Dendritic cell treated with granulocyte-macrophage colony-stimulating factor and Interleukin-4, amounts not matched to agents 40 ng/mL and 50 ng/mL, for 4 days (primary cell): ENCODE measurements around the gene NCAM1.
"Not testable (repeated sequence)": the region's sequence is repeated elsewhere in the genome, so short reads cannot be mapped to it uniquely, and the experiment has no call there.

Experiments used
- H3K27ac Mint-ChIP-seq: one replicate; pipeline ENCODE4 v1.8.0; 2022; ENCODE audit warnings: mild to moderate bottlenecking, mixed read lengths
- H3K27me3 Mint-ChIP-seq: one replicate; pipeline ENCODE4 v1.8.0; 2022; ENCODE audit warnings: mild to moderate bottlenecking, mixed read lengths
- H3K36me3 Mint-ChIP-seq: one replicate; pipeline ENCODE4 v1.8.0; 2022; ENCODE audit warnings: low read depth, mixed read lengths
- H3K4me1 Mint-ChIP-seq: one replicate; pipeline ENCODE4 v1.8.0; 2022; ENCODE audit warnings: low read depth, mixed read lengths
- H3K4me3 Mint-ChIP-seq: one replicate; pipeline ENCODE4 v1.8.0; 2022; ENCODE audit warnings: mild to moderate bottlenecking, moderate library complexity, mixed read lengths
- H3K9me3 Mint-ChIP-seq: one replicate; pipeline ENCODE4 v1.8.0; 2022; ENCODE audit warnings: mixed read lengths
- intact Hi-C: fragments of 100-400 bp; cut with micrococcal nuclease; formaldehyde crosslinking; loops from one replicate; pipeline ENCODE4 v1.15.0; 2022

The NCAM1 gene

GRCh38 chr11:113021111-113021510 lies 59.9 kb downstream of the NCAM1 start:
- H3K4me3 Mint-ChIP-seq = no peak overlapping the region
- H3K27ac Mint-ChIP-seq = no peak overlapping the region
- peaks cover 5% of the 10 kb centered on the region for H3K27me3 Mint-ChIP-seq
- peaks cover 15% of the 10 kb centered on the region for H3K4me1 Mint-ChIP-seq
- peaks cover 13% of the 10 kb centered on the region for H3K9me3 Mint-ChIP-seq
- H3K36me3 Mint-ChIP-seq = no peaks in the 10 kb centered on the region
- intact Hi-C loops = no loop called here

GRCh38 chr11:113022262-113022661 lies 61.0 kb downstream of the NCAM1 start:
- Mint-ChIP-seq H3K27me3 (peaks cover 7% of the 10 kb centered on the region), H3K9me3 (peaks cover 13% of the 10 kb centered on the region), H3K4me3 (no peak overlapping the region), H3K27ac (no peak overlapping the region), H3K36me3 (no peaks in the 10 kb centered on the region), H3K4me1 (peaks cover 15% of the 10 kb centered on the region)
- intact Hi-C loops = no loop called here

GRCh38 chr11:113023228-113023627 lies 62.0 kb downstream of the NCAM1 start:
- Mint-ChIP-seq H3K9me3 (peaks cover 13% of the 10 kb centered on the region), H3K36me3 (no peaks in the 10 kb centered on the region), H3K4me1 (peaks cover 15% of the 10 kb centered on the region), H3K27ac (no peak overlapping the region), H3K4me3 (no peak overlapping the region), H3K27me3 (peaks cover 13% of the 10 kb centered on the region)
- intact Hi-C loops = no loop called here

GRCh38 chr11:113023986-113024385 lies 62.8 kb downstream of the NCAM1 start:
- H3K4me3 Mint-ChIP-seq = no peak overlapping the region
- no peak overlapping the region for H3K27ac Mint-ChIP-seq
- peaks cover 13% of the 10 kb centered on the region for H3K27me3 Mint-ChIP-seq
- intact Hi-C loops = no loop called here
- peaks cover 14% of the 10 kb centered on the region for H3K4me1 Mint-ChIP-seq
- peaks cover 8% of the 10 kb centered on the region for H3K9me3 Mint-ChIP-seq
- no peaks in the 10 kb centered on the region for H3K36me3 Mint-ChIP-seq

GRCh38 chr11:113026778-113027177 lies 65.6 kb downstream of the NCAM1 start:
- intact Hi-C loops = no loop called here
- H3K27ac Mint-ChIP-seq = no peak overlapping the region
- H3K36me3 Mint-ChIP-seq = no peaks in the 10 kb centered on the region
- H3K4me3 Mint-ChIP-seq = no peak overlapping the region
- peaks cover 15% of the 10 kb centered on the region for H3K27me3 Mint-ChIP-seq
- H3K4me1 Mint-ChIP-seq = no peaks in the 10 kb centered on the region
- H3K9me3 Mint-ChIP-seq = no peaks in the 10 kb centered on the region

GRCh38 chr11:113034576-113034975 lies 73.4 kb downstream of the NCAM1 start:
- Mint-ChIP-seq H3K4me1 (no peaks in the 10 kb centered on the region), H3K9me3 (no peaks in the 10 kb centered on the region), H3K27me3 (peaks cover 7% of the 10 kb centered on the region), H3K36me3 (no peaks in the 10 kb centered on the region), H3K4me3 (no peak overlapping the region), H3K27ac (no peak overlapping the region)
- intact Hi-C loops = no loop called here

GRCh38 chr11:113035708-113036107 lies 74.5 kb downstream of the NCAM1 start:
- Mint-ChIP-seq H3K27ac (no peak overlapping the region), H3K4me1 (no peaks in the 10 kb centered on the region), H3K27me3 (peaks cover 7% of the 10 kb centered on the region), H3K4me3 (no peak overlapping the region), H3K36me3 (no peaks in the 10 kb centered on the region), H3K9me3 (no peaks in the 10 kb centered on the region)
- intact Hi-C loops = no loop called here

- Mint-ChIP-seq H3K4me3 (no peak overlapping the region), H3K9me3 (peaks cover 7% of the 10 kb centered on the region), H3K4me1 (no peaks in the 10 kb centered on the region), H3K27ac (no peak overlapping the region), H3K36me3 (no peaks in the 10 kb centered on the region), H3K27me3 (peaks cover 6% of the 10 kb centered on the region)
- intact Hi-C loops = no loop called here
Observed at GRCh38 chr11:113043698-113044097, 82.5 kb downstream of the NCAM1 start.

GRCh38 chr11:113045146-113045545 lies 83.9 kb downstream of the NCAM1 start:
- Mint-ChIP-seq H3K27ac (no peak overlapping the region), H3K4me3 (no peak overlapping the region), H3K36me3 (no peaks in the 10 kb centered on the region), H3K4me1 (no peaks in the 10 kb centered on the region), H3K27me3 (peaks cover 6% of the 10 kb centered on the region), H3K9me3 (peaks cover 7% of the 10 kb centered on the region)
- intact Hi-C loops = no loop called here

- Mint-ChIP-seq H3K27ac (no peak overlapping the region), H3K9me3 (peaks cover 7% of the 10 kb centered on the region), H3K36me3 (no peaks in the 10 kb centered on the region), H3K27me3 (peaks cover 5% of the 10 kb centered on the region), H3K4me3 (no peak overlapping the region), H3K4me1 (no peaks in the 10 kb centered on the region)
- intact Hi-C loops = no loop called here
Observed at GRCh38 chr11:113046866-113047265, 85.6 kb downstream of the NCAM1 start.

GRCh38 chr11:113048820-113049768 lies 87.9 kb downstream of the NCAM1 start:
- Mint-ChIP-seq H3K9me3 (peaks cover 7% of the 10 kb centered on the region), H3K27me3 (no peaks in the 10 kb centered on the region), H3K27ac (no peak overlapping the region), H3K36me3 (no peaks in the 10 kb centered on the region), H3K4me1 (no peaks in the 10 kb centered on the region), H3K4me3 (no peak overlapping the region)
- intact Hi-C loops = no loop called here

GRCh38 chr11:113053042-113053441 lies 91.8 kb downstream of the NCAM1 start:
- H3K4me3 Mint-ChIP-seq, H3K36me3 Mint-ChIP-seq, H3K27me3 Mint-ChIP-seq, H3K27ac Mint-ChIP-seq, intact Hi-C loops, H3K9me3 Mint-ChIP-seq: not testable (repeated sequence)
- H3K4me1 Mint-ChIP-seq = peaks cover 10% of the 10 kb centered on the region

GRCh38 chr11:113057038-113057437 lies 95.8 kb downstream of the NCAM1 start:
- no peak overlapping the region for H3K27ac Mint-ChIP-seq

GRCh38 chr11:113059548-113059947 lies 98.3 kb downstream of the NCAM1 start:
- no peaks in the 10 kb centered on the region for H3K9me3 Mint-ChIP-seq
- peaks cover 10% of the 10 kb centered on the region for H3K4me1 Mint-ChIP-seq
- H3K36me3 Mint-ChIP-seq = no peaks in the 10 kb centered on the region
- intact Hi-C loops = no loop called here
- H3K27ac Mint-ChIP-seq = no peak overlapping the region
- H3K4me3 Mint-ChIP-seq = no peak overlapping the region
- H3K27me3 Mint-ChIP-seq = peaks cover 3% of the 10 kb centered on the region

More at GRCh38 chr11:113057038-113057437, 95.8 kb downstream of the NCAM1 start:
- Mint-ChIP-seq H3K9me3 (no peaks in the 10 kb centered on the region), H3K27me3 (peaks cover 3% of the 10 kb centered on the region), H3K4me1 (peaks cover 10% of the 10 kb centered on the region), H3K4me3 (no peak overlapping the region), H3K36me3 (no peaks in the 10 kb centered on the region)
- intact Hi-C loops = no loop called here

- Mint-ChIP-seq H3K4me3 (no peak overlapping the region), H3K9me3 (no peaks in the 10 kb centered on the region), H3K4me1 (no peaks in the 10 kb centered on the region), H3K27me3 (no peaks in the 10 kb centered on the region), H3K27ac (no peak overlapping the region), H3K36me3 (no peaks in the 10 kb centered on the region)
- intact Hi-C loops = no loop called here
Observed at GRCh38 chr11:113065330-113065729, 104.1 kb downstream of the NCAM1 start.
